CD4-positive, alpha-beta T cell treated with Interleukin-2 at 100 ng/mL for 4 hours (primary cell): ENCODE results near the gene IMMP2L.
"Not testable (repeated sequence)": the region's sequence is repeated elsewhere in the genome, so short reads cannot be mapped to it uniquely, and the experiment has no call there.

Source experiments
- DNase-seq: peaks from one replicate; pipeline ENCODE4 v3.0.0-alpha.2; 2020; ENCODE audit warnings: low spot score

Gene IMMP2L

GRCh38 chr7:111333010-111333409 lies 229.3 kb downstream of the IMMP2L start:
- DNase-seq: no peak

GRCh38 chr7:111330235-111330523 lies 232.1 kb downstream of the IMMP2L start:
- no peak for DNase-seq

GRCh38 chr7:111329367-111330234 lies 232.7 kb downstream of the IMMP2L start:
- DNase-seq: no peak

DNA sequence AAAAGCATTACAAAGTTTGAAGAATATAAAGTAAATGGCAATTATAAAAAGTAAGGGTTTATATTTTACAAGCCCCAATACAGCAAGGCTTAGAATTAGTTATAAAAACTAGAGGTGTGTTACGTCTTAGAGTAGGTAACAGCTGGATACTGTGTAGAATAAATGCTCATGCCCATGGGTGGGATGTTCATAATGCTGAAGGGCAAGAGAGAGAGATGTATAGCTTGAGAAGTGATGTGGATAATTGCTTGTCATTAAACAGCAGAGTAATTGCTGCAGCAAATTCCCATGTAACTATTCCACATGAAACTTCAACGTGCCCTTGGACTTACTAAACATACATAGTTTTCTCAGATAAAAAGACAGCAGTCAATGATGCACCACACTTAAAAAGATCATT lies 233.8 kb downstream of the IMMP2L start:
- no peak for DNase-seq

DNA sequence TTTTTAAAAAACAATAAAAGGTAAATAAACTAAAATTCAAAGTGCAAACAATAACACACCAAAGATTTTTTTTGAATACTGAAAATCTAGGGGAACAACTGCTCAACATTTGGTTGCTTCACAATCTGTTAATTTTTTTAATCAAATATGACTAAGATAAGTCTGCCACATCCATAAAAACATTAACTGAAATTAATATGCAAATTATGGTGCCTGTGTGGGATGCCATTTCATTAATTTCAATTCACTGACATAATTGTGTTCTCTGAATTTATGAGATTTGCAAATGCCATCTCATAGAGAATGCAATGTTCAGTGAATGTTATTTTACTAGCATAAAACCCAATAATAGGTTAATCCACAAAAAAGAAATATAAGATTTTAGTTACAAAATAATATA lies 237.5 kb downstream of the IMMP2L start:
- DNase-seq: no peak

GRCh38 chr7:111324228-111324627 lies 238.1 kb downstream of the IMMP2L start:
- DNase-seq: no peak

DNA sequence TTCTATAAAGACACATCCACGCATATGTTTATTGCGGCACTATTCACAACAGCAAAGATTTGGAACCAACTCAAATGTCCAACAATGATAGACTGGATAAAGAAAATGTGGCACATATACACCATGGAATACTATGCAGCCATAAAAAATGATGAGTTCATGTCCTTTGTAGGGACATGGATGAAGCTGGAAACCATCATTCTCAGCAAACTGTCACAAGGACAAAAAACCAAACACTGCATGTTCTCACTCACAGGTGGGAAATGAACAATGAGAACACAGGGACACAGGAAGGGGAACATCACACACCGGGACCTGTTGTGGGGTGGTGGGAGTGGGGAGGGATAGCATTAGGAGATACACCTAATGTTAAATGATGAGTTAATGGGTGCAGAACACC lies 238.6 kb downstream of the IMMP2L start:
- not testable (repeated sequence) for DNase-seq

DNA sequence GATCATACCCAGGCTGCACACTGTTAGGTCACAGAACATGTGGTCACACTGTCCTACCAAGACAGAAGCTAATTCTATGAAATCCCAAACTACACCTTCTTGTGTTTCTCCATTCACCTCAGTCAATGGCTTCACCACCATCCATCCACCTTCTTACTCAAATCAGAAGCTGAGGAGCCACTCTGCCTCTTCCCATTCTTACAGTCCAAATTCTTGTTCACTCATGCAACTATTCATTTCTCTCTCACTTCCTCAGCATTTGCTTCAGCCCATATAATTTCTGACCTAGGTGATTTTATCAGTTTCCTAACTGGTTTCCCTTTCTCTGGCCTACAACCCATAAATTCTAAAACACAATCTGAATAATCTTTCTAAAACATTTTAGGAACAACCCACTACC lies 242.2 kb downstream of the IMMP2L start:
- DNase-seq: no peak

- DNase-seq: no peak
Observed at GRCh38 chr7:111312966-111313365, 249.3 kb downstream of the IMMP2L start.

GRCh38 chr7:111308691-111309090 lies 253.6 kb downstream of the IMMP2L start:
- no peak for DNase-seq

DNA sequence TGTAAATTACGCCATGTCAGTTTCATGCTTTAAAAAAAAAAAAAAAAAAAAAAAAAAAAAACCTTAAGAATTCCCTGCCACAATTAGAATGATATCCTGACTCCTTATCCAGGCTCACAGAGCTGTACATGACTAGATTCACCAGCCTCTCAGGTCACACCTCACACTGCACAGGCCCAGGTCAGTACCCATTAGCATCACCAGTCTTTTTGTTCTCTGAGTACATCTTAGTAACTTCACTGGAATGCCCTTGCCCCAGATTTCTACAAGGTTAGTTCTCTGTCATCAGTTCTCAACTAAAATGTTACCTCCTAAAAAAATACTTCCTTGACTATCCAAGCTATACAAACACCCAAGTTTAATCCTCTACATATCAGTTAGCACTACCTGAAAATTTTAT lies 260.4 kb downstream of the IMMP2L start:
- DNase-seq: no peak

DNA sequence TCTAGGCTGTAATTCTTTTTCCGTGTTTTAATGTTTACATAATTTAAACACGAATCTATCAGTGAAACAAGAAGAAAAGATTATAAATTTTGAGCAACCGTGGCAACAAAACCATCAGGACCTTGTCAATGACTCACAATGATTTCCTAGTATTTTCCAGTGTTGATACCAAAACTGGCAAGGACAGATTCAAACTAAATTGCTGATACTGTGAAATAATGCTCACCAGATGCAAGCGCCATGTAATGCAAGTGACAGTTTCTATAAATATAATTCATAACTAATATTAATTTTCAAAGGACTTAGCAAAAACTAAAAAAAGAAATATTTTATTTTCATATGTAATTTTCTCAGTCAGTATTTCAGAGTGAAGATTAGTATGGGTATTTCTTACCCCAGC lies 267.8 kb downstream of the IMMP2L start:
- no peak for DNase-seq

DNA sequence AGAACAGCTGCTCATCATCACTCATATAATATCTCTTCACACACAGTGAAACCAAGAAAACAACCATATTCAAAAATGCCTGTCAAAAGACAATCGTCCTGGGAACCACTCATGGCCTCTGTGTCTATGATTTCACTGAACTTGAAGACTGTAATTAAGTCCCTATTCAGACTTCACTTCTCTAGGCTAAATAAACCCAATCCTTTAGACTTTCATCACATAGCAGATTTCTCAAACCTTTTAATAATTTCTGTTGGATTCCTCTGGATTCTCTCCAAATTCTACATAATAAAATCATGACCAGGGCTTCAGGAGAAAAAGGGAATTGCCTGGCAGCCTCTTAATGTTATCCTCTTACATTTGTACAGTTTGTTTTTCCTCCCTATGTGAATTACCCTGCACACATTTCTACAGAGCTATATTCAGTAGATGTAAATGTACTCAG lies 270.2 kb downstream of the IMMP2L start:
- DNase-seq: no peak

DNA sequence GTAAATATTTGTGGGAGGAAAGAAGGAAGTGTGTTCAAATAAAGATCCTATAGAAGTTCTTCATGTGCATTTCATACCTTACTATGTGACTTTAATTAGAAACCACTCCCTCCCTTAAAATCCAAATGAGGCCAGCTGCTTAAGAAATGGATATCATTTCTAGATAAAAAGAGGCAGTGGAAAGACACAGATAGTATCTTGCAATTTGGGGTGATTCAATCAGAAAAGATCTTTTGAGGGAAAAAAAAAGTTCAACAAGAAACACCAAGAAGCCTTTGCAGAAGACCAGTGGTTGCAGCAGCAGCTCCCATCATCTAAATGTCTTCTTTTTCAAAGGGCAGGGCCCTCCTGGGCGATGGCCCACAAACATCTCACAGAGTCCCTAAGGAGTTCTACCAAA lies 271.3 kb downstream of the IMMP2L start:
- no peak for DNase-seq

DNA sequence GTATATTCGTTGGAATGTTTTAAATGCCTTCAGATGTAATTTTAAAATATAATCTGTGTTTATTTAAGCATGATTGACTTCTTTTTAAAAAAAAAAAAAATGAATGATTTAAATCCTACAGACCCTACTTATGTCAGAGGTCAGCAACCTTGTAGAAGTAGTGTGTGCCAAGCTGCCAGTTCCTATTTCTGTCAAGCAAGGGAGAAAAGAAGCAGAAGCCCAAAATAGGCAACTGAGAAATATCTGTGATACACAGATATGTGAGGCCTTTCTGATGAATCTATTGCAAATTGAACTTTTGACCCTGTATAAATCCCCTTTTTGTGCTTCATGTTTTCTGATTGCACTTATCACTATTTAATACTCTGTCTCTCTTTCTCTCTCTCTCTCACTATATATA lies 271.9 kb downstream of the IMMP2L start:
- DNase-seq: no peak

DNA sequence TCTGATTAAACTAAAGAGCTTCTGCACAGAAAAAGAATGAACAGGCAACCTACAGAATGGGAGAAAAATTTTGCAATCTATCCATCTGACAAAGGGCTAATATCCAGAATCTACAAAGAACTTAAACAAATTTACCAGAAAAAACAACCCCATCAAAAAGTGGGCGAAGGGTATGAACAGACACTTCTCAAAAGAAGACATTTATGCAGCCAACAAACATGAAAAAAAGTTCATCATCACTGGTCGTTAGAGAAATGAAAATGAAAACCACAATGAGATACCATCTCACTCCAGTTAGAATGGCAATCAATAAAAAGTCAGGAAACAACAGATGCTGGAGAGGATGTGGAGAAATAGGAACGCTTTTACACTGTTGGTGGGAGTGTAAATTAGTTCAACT lies 273.9 kb downstream of the IMMP2L start:
- not testable (repeated sequence) for DNase-seq

- no peak for DNase-seq
Observed at GRCh38 chr7:111282626-111283025, 279.7 kb downstream of the IMMP2L start.

- no peak for DNase-seq
Observed at GRCh38 chr7:111274857-111275256, 287.4 kb downstream of the IMMP2L start.

GRCh38 chr7:111272092-111272491 lies 290.2 kb downstream of the IMMP2L start:
- no peak for DNase-seq

DNA sequence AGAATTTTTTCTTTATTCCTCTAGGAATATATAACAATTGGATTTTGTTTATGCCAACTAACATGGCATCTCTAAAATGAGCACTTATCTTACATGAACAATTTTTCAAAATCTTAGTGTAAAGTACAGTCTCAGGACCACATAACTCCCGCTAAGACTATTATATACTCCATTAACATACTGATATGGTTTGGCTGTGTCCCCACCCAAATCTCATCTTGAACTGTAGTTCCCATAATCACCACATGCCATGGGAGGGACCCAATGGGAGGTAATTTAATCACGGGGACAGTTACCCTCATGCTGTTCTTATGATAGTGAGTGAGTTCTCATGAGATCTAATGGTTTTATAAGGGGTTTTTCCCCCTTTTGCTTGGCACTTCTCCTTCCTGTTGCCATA lies 291.5 kb downstream of the IMMP2L start:
- not testable (repeated sequence) for DNase-seq

DNA sequence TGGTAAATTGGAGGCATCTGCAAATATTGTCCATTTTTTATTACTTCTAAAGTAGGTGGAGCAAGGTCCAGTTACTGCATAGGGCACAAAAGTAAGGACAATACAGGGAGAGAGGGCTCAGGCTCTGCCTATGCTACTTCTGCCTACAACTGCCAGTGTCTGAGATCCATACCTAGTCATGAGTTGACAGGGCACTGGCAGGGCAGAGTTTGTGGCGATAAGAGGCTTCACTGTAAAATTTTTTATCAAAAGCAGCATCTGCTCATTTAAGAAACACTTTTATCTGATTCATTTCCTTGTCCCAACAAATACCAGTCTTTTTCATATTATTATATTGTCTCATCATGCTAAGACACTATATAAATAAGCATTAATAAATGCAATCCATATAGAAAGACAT lies 293.4 kb downstream of the IMMP2L start:
- DNase-seq: no peak

- DNase-seq: no peak
Observed at GRCh38 chr7:111266613-111267012, 295.7 kb downstream of the IMMP2L start.

GRCh38 chr7:111265394-111265793 lies 296.9 kb downstream of the IMMP2L start:
- DNase-seq: no peak

- no peak for DNase-seq
Observed at GRCh38 chr7:111264981-111265380, 297.3 kb downstream of the IMMP2L start.
